Rectal smooth muscle tissue (tissue), 1 donor: ENCODE results near the gene FN1.

Experiments
- H3K27ac ChIP-seq: one replicate; pipeline ENCODE4 v1.7.0; 2013; ENCODE audit warnings: low read depth, low read length, inconsistent platforms
- H3K27me3 ChIP-seq: one replicate; pipeline ENCODE4 v1.7.0; 2013; ENCODE audit warnings: low read length; ENCODE audit not compliant: control insufficient read depth, insufficient read depth
- H3K36me3 ChIP-seq: one replicate; pipeline ENCODE4 v1.7.0; 2013; ENCODE audit warnings: low read length; ENCODE audit not compliant: control insufficient read depth, insufficient read depth
- H3K4me1 ChIP-seq: one replicate; pipeline ENCODE4 v1.7.0; 2013; ENCODE audit warnings: low read length; ENCODE audit not compliant: control insufficient read depth, insufficient read depth
- H3K4me3 ChIP-seq: one replicate; pipeline ENCODE4 v1.7.0; 2013; ENCODE audit warnings: low read length
- H3K9ac ChIP-seq: one replicate; pipeline ENCODE4 v1.7.0; 2013; ENCODE audit warnings: low read length

The FN1 gene

DNA sequence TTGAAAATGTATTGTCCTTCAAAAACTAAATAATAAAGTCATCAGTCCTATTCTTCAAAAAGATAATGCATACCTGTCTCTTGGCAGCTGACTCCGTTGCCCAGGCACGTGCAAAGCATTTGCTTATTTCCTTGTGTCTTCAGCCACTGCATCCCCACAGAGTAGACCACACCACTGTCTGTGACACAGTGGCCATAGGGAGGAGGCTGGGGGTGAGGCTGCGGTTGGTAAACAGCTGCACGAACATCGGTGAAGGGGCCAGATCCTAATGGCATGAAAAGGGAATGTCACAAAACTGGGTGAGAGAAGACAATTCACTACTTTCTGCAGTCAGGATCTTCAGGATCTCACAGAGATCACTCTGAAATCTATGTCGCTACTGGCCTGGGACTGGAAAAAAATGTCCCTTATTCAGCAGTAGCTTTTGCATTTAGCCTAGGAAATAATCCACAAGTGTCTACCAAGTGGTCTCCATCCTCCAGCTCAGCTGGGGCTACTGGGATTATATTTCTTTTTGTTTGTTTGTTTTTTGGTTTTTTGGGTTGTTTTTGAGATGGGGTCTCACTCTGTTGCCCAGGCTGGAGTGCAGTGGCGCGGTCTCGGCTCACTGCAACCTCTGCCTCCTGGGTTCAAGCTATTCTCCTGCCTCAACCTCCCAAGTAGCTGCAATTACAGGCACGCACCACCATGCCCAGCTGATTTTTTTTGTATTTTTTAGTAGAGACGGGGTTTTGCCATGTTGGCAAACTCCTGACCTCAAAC, 10.7 kb downstream of the FN1 start:
- H3K4me1 ChIP-seq = peaks cover 4% of the 10 kb centered on the region
- H3K9ac ChIP-seq = no peak overlapping the region
- peak overlapping the region; percentile 6 for H3K27ac ChIP-seq
- H3K36me3 ChIP-seq = peaks cover 9% of the 10 kb centered on the region
- H3K4me3 ChIP-seq = no peak overlapping the region
- H3K27me3 ChIP-seq = no peaks in the 10 kb centered on the region

DNA sequence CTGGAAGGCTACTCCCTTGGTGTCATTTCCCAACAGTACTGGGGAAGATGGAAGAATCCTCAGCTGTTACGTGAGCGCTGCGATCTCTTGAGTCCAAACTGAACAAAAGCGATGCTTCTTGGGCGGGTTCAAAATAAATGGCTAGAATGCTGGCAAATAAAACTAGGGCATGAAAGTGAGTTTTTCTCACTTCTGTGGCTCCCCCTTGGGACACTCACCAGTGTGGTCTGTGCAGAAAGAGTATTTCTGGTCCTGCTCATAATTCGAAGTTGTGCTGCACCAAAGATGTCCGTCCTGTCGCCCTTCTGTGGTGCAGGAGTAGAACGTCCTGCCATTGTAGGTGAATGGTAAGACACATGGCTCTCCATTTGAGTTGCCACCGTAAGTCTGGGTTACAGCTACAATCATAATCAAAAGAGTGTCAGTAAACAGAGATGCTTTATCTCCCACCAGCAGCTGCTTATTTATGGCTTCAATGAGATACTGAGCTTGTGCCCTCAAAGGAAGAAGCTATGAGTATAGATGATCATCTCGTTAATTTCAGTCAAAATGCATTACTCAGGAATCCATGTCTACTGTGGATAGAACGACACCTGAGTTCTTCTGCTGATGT, 11.8 kb downstream of the FN1 start:
- Histone ChIP-seq H3K9ac (no peak overlapping the region), H3K4me1 (peaks cover 6% of the 10 kb centered on the region), H3K27me3 (no peaks in the 10 kb centered on the region), H3K4me3 (no peak overlapping the region), H3K27ac (no peak overlapping the region), H3K36me3 (peaks cover 12% of the 10 kb centered on the region)

DNA sequence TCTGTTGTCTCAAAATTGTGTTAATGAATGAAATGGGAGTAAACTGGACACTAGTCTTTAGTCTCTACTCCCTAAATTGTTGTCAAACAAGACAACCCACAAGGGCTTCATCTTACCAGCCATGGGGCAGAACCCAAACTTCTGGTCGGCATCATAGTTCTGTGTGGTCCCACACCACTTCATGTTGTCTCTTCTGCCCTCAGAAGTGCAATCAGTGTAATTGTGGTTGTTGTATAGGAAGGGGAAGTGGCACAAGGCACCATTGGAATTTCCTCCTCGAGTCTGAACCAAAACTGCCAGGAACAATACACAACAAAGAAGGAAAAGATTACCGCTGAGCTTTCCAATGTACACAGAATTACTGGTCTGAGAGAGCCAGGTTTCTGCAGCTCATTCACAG, 12.6 kb downstream of the FN1 start:
- no peak overlapping the region for H3K9ac ChIP-seq
- peak overlapping the region; percentile 6 for H3K27ac ChIP-seq
- H3K27me3 ChIP-seq = no peaks in the 10 kb centered on the region
- peaks cover 7% of the 10 kb centered on the region for H3K4me1 ChIP-seq
- H3K36me3 ChIP-seq = peaks cover 18% of the 10 kb centered on the region
- no peak overlapping the region for H3K4me3 ChIP-seq

DNA sequence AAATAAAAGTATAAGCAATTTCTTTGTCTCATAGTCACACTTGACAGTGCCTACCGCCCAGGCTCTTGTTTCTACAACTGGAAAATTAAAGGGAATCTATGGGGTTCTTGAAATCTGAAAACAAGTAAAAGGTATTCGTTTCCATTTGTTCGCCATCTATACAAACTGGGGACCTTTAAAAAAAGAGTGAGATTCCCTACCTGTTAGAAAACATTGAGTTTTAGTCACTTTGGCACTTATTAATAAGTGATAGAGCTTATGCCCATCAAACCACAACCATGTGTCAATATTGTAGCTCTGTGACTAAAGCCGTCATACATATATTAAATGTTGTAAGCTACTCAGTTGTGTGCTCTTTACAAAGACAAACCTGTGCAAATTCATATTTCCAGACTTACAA, 13.2 kb downstream of the FN1 start:
- Histone ChIP-seq H3K4me3 (no peak overlapping the region), H3K27me3 (no peaks in the 10 kb centered on the region), H3K36me3 (peaks cover 14% of the 10 kb centered on the region), H3K27ac (no peak overlapping the region), H3K4me1 (peaks cover 7% of the 10 kb centered on the region), H3K9ac (no peak overlapping the region)

DNA sequence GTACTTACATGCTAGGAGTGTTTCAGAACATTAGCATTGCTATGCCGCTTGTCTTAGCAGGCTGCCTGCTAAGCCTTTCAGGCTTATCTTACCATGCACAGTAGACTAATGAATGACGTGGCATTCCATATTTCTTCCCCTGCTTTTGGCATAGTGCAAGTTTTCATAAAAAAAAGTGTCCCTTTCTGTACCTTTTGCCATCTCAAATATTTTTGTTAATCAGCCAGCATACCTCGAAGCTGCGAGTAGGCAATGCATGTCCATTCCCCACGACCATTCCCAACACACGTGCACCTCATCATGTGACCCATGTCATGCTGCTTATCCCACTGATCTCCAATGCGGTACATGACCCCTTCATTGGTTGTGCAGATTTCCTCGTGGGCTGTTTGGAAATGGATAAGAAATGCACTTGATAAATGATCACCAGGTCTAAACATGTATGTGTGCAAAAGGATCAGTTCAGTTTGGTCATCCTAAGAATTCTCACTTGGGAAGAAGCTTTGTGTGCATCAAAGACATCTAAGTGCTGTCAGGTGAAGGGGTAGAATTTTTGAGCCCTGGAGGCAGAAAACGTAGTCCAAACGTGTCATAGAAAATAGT, 13.9 kb downstream of the FN1 start:
- H3K27me3 ChIP-seq = no peaks in the 10 kb centered on the region
- peak overlapping the region; percentile 9 for H3K27ac ChIP-seq
- H3K4me1 ChIP-seq = peaks cover 11% of the 10 kb centered on the region
- no peak overlapping the region for H3K4me3 ChIP-seq
- no peak overlapping the region for H3K9ac ChIP-seq
- peaks cover 16% of the 10 kb centered on the region for H3K36me3 ChIP-seq

DNA sequence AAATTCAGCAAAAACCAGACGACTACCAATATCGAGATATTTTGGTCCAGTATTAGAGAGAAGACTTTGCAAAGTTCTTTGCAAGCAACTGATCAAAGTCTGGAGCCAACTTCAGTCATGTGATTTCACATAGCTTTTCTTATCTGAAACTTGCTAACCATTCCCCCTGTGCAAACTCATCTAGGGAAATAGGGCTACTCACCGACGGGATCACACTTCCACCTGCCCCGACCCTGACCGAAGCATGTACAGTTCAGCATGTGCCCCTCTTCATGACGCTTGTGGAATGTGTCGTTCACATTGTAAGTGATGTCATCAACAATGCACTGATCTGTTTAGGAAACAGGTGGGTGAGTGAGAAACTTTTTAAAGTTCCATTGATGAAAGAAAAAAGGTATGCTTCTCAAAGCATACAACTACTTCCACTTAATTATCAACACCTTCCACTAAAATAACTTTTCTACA, 15.4 kb downstream of the FN1 start:
- Histone ChIP-seq H3K27ac (no peak overlapping the region), H3K9ac (no peak overlapping the region), H3K36me3 (peaks cover 16% of the 10 kb centered on the region), H3K4me3 (no peak overlapping the region), H3K4me1 (peaks cover 11% of the 10 kb centered on the region), H3K27me3 (no peaks in the 10 kb centered on the region)

DNA sequence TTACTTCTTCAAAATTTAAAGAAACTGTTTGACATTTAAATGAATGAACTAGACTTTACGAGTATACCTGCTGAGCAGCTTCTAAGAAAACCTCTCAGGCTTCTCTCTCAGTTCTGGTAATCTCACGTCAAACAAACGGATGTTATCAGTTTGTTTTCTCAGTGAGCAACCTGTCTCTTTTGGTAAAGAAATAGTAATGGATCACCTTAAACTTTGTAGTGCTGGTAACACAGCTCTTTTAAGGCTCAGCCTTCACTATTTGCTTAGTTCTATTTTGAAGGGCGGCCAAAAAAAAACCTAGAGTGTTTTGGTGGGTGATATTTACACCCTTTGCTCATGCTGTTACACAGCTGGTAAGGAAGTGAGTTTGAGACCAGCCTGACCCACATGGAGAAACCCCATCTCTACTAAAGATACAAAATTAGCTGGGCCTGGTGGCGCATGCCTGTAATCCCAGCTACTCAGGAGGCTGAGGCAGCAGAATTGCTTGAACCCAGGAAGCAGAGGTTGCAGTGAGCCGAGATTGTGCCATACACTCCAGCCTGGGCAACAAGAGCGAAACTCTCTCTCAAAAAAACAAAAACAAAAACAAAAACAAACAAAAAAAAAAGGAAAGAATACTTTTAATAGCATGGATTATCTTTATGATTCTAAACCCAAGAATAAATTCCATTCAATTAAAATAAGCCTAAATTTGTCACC, 15.9 kb downstream of the FN1 start:
- H3K9ac ChIP-seq = no peak overlapping the region
- no peak overlapping the region for H3K27ac ChIP-seq
- peaks cover 11% of the 10 kb centered on the region for H3K4me1 ChIP-seq
- H3K27me3 ChIP-seq = no peaks in the 10 kb centered on the region
- H3K36me3 ChIP-seq = peaks cover 14% of the 10 kb centered on the region
- no peak overlapping the region for H3K4me3 ChIP-seq

DNA sequence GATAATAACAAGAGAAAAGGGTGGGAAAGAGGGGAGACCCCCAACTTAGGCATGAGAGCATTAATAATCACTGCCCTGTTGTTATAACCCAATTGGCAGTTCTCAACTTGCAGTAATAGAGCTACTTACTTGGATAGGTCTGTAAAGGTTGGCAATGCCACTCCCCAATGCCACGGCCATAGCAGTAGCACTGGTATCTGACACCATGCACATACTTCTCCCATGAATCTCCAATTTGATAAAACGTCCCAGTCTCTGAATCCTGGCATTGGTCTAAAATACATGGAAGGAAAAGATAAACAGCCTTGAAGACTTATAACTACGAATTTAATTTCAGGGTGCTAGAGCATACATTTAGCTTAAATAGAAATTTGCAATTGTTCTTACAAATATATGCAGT, 16.8 kb downstream of the FN1 start:
- H3K4me1 ChIP-seq = peaks cover 11% of the 10 kb centered on the region
- peaks cover 14% of the 10 kb centered on the region for H3K36me3 ChIP-seq
- H3K4me3 ChIP-seq = no peak overlapping the region
- no peaks in the 10 kb centered on the region for H3K27me3 ChIP-seq
- H3K27ac ChIP-seq = no peak overlapping the region
- no peak overlapping the region for H3K9ac ChIP-seq

DNA sequence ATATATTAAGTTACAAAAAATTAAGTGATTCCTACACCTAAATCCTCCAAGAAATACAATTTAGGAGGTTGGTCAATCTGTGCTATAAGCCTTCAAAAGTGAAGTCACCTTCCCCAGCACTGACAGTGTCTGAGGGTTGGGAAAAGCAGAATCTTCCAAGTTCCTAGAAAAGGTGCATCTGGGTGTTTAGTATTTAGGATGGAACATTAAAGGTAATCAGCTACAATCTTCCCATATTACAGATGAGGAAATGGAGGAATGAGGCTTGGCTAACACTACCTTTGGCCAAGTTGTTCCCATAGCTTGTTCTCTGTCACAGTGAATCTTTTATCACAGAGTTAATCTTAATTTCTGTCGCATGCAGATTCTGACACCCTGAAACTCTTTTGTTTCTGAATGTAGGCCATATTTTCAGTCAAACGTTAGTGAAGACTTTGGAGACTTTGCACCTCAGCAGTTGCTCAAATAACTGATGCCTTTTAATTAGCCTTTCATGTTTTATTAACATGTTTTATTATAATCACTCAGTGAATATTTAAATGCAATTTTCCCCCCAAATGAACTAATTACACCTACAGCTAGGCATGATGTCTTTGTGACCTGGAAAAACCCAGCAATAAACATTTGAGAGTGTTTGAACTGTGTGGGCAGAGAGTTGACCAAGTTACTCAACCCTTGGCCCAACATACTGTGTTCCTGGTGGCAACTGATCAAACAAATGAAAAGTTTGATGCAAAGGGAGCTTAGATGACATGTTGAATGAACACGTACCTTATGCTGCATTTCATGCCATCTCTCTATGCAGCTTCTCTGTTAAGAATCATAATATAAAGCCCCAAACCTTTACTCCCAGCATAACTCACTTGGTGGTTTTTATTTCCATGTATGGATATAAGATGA, 17.6 kb downstream of the FN1 start:
- Histone ChIP-seq H3K4me1 (peaks cover 9% of the 10 kb centered on the region), H3K27ac (peak overlapping the region; percentile 60), H3K9ac (no peak overlapping the region), H3K27me3 (no peaks in the 10 kb centered on the region), H3K4me3 (no peak overlapping the region), H3K36me3 (peaks cover 14% of the 10 kb centered on the region)

DNA sequence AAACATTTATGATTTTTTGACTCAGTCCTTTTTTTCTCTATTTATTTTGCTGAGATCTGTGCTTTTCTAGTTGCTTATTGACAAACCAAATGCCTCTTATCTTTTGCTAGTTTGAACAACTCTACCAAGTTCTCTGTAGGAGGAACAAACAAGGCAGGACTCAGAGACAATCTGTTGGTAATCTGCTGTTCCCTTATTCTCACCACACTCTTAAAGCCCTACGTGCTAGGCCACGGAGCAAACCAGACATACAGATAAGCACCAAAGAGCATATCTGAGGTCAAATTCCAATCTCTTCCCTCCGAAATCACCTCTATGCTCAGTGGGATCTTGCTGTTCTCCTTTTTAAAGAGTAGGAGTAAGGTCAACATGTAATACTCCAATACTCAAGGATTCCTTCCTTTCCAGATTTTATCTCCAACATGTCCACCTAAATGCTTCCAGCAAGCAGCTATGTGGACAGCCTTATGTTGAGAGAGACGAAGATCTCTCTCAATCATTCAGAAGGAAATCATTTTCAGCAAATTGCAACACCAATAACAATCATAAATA, 18.4 kb downstream of the FN1 start:
- H3K4me1 ChIP-seq = peaks cover 8% of the 10 kb centered on the region
- H3K36me3 ChIP-seq = peaks cover 14% of the 10 kb centered on the region
- H3K4me3 ChIP-seq = no peak overlapping the region
- peak overlapping the region; percentile 30 for H3K27ac ChIP-seq
- H3K27me3 ChIP-seq = no peaks in the 10 kb centered on the region
- H3K9ac ChIP-seq = no peak overlapping the region

DNA sequence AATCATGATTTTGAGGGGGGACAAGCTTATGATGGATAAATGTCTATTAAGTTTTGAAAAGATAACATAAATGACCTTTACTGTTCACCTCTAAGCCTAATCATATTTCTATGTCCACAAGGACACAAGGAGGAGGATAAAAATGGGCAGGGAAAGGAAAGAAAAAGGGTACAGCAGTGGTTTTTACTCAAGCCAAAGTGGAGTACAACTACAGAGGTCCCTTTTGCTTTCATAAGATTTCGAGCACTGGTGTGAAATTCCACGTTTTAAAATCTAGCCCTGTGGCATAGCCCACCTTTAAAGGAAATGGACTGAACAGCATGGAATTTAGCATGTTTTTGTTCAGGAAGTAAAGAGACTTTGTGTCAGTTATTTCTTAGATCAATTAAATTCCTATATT, 19.2 kb downstream of the FN1 start:
- Histone ChIP-seq H3K4me1 (peaks cover 8% of the 10 kb centered on the region), H3K27ac (no peak overlapping the region), H3K27me3 (no peaks in the 10 kb centered on the region)

More for the DNA sequence above, 19.2 kb downstream of the FN1 start:
- Histone ChIP-seq H3K36me3 (peaks cover 16% of the 10 kb centered on the region), H3K9ac (no peak overlapping the region), H3K4me3 (no peak overlapping the region)
